ENCODE results near the gene HIC1.
A peak's percentile ranks its signal among the peaks of the same experiment; 100 is the strongest.

The HIC1 gene

DNA sequence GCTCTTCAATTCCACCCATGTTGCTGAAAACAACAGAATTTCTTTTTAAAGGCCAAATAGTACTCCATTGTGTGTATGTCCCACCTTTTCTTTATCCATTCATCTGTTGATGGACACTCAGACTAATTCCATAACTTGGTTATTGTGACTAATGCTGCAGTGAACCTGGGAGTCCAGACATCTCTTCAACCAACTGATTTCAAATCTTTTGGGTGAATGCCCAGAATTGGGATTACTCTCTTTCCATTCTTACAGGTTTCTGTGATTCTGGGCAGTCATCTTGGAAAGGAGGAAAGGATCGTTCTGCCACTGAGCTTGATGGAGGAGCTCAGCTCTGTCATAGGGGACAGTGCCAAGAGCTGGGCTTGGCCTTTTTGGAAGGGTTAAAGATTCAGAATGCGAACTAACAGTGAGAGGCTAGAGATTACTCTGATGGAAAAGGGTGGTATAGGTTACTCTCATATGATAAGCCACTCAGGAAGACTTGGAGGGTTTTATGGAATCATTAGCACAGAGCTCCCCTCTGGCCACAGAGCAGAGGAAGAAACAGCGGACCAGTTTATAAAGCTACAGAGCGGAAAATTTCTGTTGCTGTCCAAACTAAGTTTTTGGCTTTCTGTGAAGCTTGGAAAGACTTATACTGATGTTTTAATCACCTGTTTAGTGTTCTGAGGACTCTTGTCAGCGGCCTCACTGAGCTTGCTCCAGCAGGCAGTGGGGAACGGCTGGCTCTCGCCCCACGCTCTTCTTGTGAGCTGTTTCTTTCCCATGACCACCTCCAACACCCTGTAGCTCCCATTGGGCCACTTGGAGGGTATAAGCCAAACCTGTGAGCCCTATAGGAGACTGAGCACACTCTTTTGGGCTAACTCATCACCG, 48.3 kb downstream of the HIC1 start:
- peak; percentile 88 for ATAC-seq

DNA sequence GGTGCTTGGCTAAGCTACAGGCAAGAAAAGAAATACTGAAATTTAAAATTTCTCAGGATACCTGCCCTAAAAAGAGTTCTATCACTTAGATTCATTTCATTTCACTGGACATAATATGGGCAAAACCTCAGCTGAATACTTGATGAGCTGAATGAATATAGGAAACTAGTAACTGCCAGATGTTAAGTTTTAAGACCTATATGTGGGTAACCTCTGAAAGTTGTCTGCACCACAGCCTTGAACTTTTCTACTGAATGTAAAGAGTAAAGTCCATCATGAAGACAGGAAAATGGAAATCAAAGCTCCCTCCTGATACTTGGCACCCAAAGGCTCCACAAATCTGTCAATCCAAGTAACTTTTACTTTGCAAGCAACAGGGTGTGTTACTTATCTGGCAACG, 50.8 kb downstream of the HIC1 start:
- TF ChIP-seq ESRRG (CRISPR knock-in tag; IDR thresholded peaks at IDR 0.05) (no peak), ARNTL (CRISPR knock-in tag; IDR thresholded peaks at IDR 0.05; ENCODE audit: borderline replicate concordance, low read depth) (no peak), TCF4 (CRISPR knock-in tag; IDR thresholded peaks at IDR 0.05; ENCODE audit: borderline replicate concordance) (no peak), ZNF8 (CRISPR knock-in tag; IDR thresholded peaks at IDR 0.05) (no peak), RARB (CRISPR knock-in tag; IDR thresholded peaks at IDR 0.05) (no peak), ISL1 (CRISPR knock-in tag; IDR thresholded peaks at IDR 0.05) (no peak), ZC3H10 (CRISPR knock-in tag; IDR thresholded peaks at IDR 0.05) (no peak), GLIS3 (CRISPR knock-in tag; IDR thresholded peaks at IDR 0.05) (no peak), ZNF70 (CRISPR knock-in tag; IDR thresholded peaks at IDR 0.05) (no peak), ZNF565 (CRISPR knock-in tag; conservative IDR thresholded peaks at IDR 0.05; ENCODE audit: low read depth) (no peak), TOX (CRISPR knock-in tag; IDR thresholded peaks at IDR 0.05; ENCODE audit: borderline replicate concordance) (no peak), ZFP30 (CRISPR knock-in tag; IDR thresholded peaks at IDR 0.05) (no peak)
- TF ChIP-seq, protein P1, sequence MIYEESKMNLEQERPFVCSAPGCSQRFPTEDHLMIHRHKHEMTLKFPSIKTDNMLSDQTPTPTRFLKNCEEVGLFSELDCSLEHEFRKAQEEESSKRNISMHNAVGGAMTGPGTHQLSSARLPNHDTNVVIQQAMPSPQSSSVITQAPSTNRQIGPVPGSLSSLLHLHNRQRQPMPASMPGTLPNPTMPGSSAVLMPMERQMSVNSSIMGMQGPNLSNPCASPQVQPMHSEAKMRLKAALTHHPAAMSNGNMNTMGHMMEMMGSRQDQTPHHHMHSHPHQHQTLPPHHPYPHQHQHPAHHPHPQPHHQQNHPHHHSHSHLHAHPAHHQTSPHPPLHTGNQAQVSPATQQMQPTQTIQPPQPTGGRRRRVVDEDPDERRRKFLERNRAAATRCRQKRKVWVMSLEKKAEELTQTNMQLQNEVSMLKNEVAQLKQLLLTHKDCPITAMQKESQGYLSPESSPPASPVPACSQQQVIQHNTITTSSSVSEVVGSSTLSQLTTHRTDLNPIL (CRISPR knock-in tag; IDR thresholded peaks at IDR 0.05; ENCODE audit: low read depth), result no peak
- TF ChIP-seq, protein P2, sequence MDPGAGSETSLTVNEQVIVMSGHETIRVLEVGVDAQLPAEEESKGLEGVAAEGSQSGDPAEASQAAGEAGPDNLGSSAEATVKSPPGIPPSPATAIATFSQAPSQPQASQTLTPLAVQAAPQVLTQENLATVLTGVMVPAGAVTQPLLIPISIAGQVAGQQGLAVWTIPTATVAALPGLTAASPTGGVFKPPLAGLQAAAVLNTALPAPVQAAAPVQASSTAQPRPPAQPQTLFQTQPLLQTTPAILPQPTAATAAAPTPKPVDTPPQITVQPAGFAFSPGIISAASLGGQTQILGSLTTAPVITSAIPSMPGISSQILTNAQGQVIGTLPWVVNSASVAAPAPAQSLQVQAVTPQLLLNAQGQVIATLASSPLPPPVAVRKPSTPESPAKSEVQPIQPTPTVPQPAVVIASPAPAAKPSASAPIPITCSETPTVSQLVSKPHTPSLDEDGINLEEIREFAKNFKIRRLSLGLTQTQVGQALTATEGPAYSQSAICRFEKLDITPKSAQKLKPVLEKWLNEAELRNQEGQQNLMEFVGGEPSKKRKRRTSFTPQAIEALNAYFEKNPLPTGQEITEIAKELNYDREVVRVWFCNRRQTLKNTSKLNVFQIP (CRISPR knock-in tag; IDR thresholded peaks at IDR 0.05; ENCODE audit: borderline replicate concordance, low read depth), result no peak
- TF ChIP-seq, protein P3, sequence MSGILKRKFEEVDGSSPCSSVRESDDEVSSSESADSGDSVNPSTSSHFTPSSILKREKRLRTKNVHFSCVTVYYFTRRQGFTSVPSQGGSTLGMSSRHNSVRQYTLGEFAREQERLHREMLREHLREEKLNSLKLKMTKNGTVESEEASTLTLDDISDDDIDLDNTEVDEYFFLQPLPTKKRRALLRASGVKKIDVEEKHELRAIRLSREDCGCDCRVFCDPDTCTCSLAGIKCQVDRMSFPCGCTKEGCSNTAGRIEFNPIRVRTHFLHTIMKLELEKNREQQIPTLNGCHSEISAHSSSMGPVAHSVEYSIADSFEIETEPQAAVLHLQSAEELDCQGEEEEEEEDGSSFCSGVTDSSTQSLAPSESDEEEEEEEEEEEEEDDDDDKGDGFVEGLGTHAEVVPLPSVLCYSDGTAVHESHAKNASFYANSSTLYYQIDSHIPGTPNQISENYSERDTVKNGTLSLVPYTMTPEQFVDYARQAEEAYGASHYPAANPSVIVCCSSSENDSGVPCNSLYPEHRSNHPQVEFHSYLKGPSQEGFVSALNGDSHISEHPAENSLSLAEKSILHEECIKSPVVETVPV (CRISPR knock-in tag; IDR thresholded peaks at IDR 0.05), result no peak
- no peak for ATAC-seq

More for the DNA sequence above, 48.3 kb downstream of the HIC1 start:
- peak; percentile 79 for TF ChIP-seq ISL1 (CRISPR knock-in tag; IDR thresholded peaks at IDR 0.05)
- TF ChIP-seq TCF4 (CRISPR knock-in tag; IDR thresholded peaks at IDR 0.05; ENCODE audit: borderline replicate concordance), result peak; percentile 53; the same call in 1 of the 2 replicates
- TF ChIP-seq RARB (CRISPR knock-in tag; IDR thresholded peaks at IDR 0.05), result no peak
- no peak for TF ChIP-seq ZNF8 (CRISPR knock-in tag; IDR thresholded peaks at IDR 0.05)
- no peak for TF ChIP-seq ZC3H10 (CRISPR knock-in tag; IDR thresholded peaks at IDR 0.05)
- TF ChIP-seq ZFP3 (CRISPR knock-in tag; IDR thresholded peaks at IDR 0.05), result no peak
- no peak for TF ChIP-seq ESRRG (CRISPR knock-in tag; IDR thresholded peaks at IDR 0.05)
- TF ChIP-seq, protein P4, sequence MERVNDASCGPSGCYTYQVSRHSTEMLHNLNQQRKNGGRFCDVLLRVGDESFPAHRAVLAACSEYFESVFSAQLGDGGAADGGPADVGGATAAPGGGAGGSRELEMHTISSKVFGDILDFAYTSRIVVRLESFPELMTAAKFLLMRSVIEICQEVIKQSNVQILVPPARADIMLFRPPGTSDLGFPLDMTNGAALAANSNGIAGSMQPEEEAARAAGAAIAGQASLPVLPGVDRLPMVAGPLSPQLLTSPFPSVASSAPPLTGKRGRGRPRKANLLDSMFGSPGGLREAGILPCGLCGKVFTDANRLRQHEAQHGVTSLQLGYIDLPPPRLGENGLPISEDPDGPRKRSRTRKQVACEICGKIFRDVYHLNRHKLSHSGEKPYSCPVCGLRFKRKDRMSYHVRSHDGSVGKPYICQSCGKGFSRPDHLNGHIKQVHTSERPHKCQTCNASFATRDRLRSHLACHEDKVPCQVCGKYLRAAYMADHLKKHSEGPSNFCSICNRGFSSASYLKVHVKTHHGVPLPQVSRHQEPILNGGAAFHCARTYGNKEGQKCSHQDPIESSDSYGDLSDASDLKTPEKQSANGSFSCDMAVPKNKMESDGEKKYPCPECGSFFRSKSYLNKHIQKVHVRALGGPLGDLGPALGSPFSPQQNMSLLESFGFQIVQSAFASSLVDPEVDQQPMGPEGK (CRISPR knock-in tag; IDR thresholded peaks at IDR 0.05; ENCODE audit: borderline replicate concordance), result peak; percentile 42; the same call in 1 of the 2 replicates
- no peak for TF ChIP-seq ZNF70 (CRISPR knock-in tag; IDR thresholded peaks at IDR 0.05)
- TF ChIP-seq, protein P5, sequence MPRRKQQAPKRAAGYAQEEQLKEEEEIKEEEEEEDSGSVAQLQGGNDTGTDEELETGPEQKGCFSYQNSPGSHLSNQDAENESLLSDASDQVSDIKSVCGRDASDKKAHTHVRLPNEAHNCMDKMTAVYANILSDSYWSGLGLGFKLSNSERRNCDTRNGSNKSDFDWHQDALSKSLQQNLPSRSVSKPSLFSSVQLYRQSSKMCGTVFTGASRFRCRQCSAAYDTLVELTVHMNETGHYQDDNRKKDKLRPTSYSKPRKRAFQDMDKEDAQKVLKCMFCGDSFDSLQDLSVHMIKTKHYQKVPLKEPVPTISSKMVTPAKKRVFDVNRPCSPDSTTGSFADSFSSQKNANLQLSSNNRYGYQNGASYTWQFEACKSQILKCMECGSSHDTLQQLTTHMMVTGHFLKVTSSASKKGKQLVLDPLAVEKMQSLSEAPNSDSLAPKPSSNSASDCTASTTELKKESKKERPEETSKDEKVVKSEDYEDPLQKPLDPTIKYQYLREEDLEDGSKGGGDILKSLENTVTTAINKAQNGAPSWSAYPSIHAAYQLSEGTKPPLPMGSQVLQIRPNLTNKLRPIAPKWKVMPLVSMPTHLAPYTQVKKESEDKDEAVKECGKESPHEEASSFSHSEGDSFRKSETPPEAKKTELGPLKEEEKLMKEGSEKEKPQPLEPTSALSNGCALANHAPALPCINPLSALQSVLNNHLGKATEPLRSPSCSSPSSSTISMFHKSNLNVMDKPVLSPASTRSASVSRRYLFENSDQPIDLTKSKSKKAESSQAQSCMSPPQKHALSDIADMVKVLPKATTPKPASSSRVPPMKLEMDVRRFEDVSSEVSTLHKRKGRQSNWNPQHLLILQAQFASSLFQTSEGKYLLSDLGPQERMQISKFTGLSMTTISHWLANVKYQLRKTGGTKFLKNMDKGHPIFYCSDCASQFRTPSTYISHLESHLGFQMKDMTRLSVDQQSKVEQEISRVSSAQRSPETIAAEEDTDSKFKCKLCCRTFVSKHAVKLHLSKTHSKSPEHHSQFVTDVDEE (CRISPR knock-in tag; IDR thresholded peaks at IDR 0.05), result peak; percentile 66; the same call in 1 of the 2 replicates
- TF ChIP-seq ARNTL (CRISPR knock-in tag; IDR thresholded peaks at IDR 0.05; ENCODE audit: borderline replicate concordance, low read depth), result no peak
- TF ChIP-seq GLIS3 (CRISPR knock-in tag; IDR thresholded peaks at IDR 0.05), result no peak
- TF ChIP-seq, protein P1 (CRISPR knock-in tag; IDR thresholded peaks at IDR 0.05; ENCODE audit: low read depth), result no peak
- TF ChIP-seq TOX (CRISPR knock-in tag; IDR thresholded peaks at IDR 0.05; ENCODE audit: borderline replicate concordance), result peak; percentile 7; the same call in 1 of the 2 replicates
